Immature natural killer cell (primary cell): ENCODE results near the gene GPR139. TPM values are rescaled to one million over a fixed set of nuclear protein-coding genes. Genes with fewer than 3 reads are reported as not detected.

Experiments
- DNase-seq, 3 donors: peaks; one replicate each; pipeline ENCODE4 v3.0.0; 2022; ENCODE audit warnings: mixed read lengths in 1 of 3
- H3K27ac Mint-ChIP-seq, 6 donors: one replicate each; pipeline ENCODE4 v1.8.0; 2020; ENCODE audit warnings: mixed read lengths in 6 of 6, mild to moderate bottlenecking in 5 of 6, inconsistent platforms in 4 of 6, moderate library complexity in 3 of 6
- H3K27me3 Mint-ChIP-seq, 3 donors: one replicate each; pipeline ENCODE4 v1.8.0; 2020 to 2021; ENCODE audit warnings: low read depth in 3 of 3, mild to moderate bottlenecking in 3 of 3, mixed read lengths in 3 of 3, moderate library complexity in 3 of 3, inconsistent platforms in 1 of 3
- H3K36me3 Mint-ChIP-seq, 3 donors: one replicate each; pipeline ENCODE4 v1.8.0; 2020; ENCODE audit warnings: mixed read lengths in 3 of 3, inconsistent platforms in 2 of 3, mild to moderate bottlenecking in 2 of 3
- H3K4me1 Mint-ChIP-seq, 2 donors: one replicate each; pipeline ENCODE4 v1.8.0; 2020; ENCODE audit warnings: inconsistent platforms in 2 of 2, mild to moderate bottlenecking in 2 of 2, mixed read lengths in 2 of 2, moderate library complexity in 1 of 2
- H3K4me3 Mint-ChIP-seq, 5 donors: one replicate each; pipeline ENCODE4 v1.8.0; 2020; ENCODE audit warnings: mild to moderate bottlenecking in 5 of 5, mixed read lengths in 5 of 5, inconsistent platforms in 3 of 5, moderate library complexity in 3 of 5
- H3K9me3 Mint-ChIP-seq, 6 donors: one replicate each; pipeline ENCODE4 v1.8.0; 2020; ENCODE audit warnings: mild to moderate bottlenecking in 6 of 6, mixed read lengths in 6 of 6, inconsistent platforms in 4 of 6, moderate library complexity in 3 of 6
- polyA plus RNA-seq, 3 donors: library from polyadenylated mRNA; unstranded; fragments of 300-500 nt; fragmentation: Illumina TruSeq; gene quantifications; one replicate each; pipeline ENCODE4 v1.2.3, GENCODE V29; 2021

GPR139 gene
- polyA plus RNA-seq, 3 donors from 2014 or later = not detected

GRCh38 chr16:20075243-20075642 lies 1.6 kb upstream of the GPR139 start:
- Mint-ChIP-seq H3K27ac (no peak overlapping the region), H3K9me3 (peaks cover 0 to 2% (median 0%) of the 10 kb centered on the region in 6 donors)
- DNase-seq = no peak

GRCh38 chr16:20074099-20074991 lies 655 bp upstream of the GPR139 start:
- Mint-ChIP-seq H3K36me3 (no peaks in the 10 kb centered on the region), H3K27me3 (peaks cover 6 to 8% (median 7%) of the 10 kb centered on the region in 3 donors)
- DNase-seq = no peak

More at GRCh38 chr16:20075243-20075642, 1.6 kb upstream of the GPR139 start:
- Mint-ChIP-seq H3K36me3 (no peaks in the 10 kb centered on the region), H3K4me3 (no peak overlapping the region), H3K27me3 (peaks cover 5 to 9% (median 6%) of the 10 kb centered on the region in 3 donors), H3K4me1 (no peaks in the 10 kb centered on the region)

DNA sequence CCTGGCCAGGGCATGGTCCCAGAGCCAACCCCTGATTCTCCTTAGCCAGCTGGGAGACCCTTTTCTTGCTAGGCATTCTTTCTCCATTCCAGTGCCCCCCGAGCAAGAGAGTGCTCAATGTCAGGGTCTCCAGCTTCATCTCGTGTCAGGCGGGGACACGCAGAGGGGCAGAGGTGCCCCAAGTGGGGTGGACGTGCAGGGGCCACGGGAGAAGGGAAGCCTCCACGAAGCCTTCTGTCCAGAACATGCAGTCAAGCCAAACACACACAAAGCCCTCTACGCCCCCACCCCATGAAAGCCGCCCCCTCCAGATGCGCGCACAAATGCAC lies 852 bp downstream of the GPR139 start:
- Mint-ChIP-seq H3K36me3 (no peaks in the 10 kb centered on the region), H3K4me3 (no peak overlapping the region), H3K27ac (no peak overlapping the region), H3K4me1 (no peaks in the 10 kb centered on the region), H3K9me3 (peaks cover 0 to 2% (median 1%) of the 10 kb centered on the region in 6 donors), H3K27me3 (peaks cover 5 to 6% (median 5%) of the 10 kb centered on the region in 3 donors)
- DNase-seq = no peak

More at GRCh38 chr16:20074099-20074991, 655 bp upstream of the GPR139 start:
- no peaks in the 10 kb centered on the region for H3K4me1 Mint-ChIP-seq
- H3K4me3 Mint-ChIP-seq = no peak overlapping the region
- H3K27ac Mint-ChIP-seq = no peak overlapping the region
- peaks cover 0 to 2% (median 0%) of the 10 kb centered on the region in 6 donors for H3K9me3 Mint-ChIP-seq

GRCh38 chr16:20072146-20072873 lies 1.4 kb downstream of the GPR139 start:
- Mint-ChIP-seq H3K36me3 (no peaks in the 10 kb centered on the region), H3K4me3 (no peak overlapping the region), H3K27me3 (peaks cover 5 to 8% (median 5%) of the 10 kb centered on the region in 3 donors), H3K27ac (no peak overlapping the region), H3K9me3 (peaks cover 0 to 5% (median 2%) of the 10 kb centered on the region in 6 donors), H3K4me1 (no peaks in the 10 kb centered on the region)
- DNase-seq = no peak

GRCh38 chr16:20064931-20065330 lies 8.8 kb downstream of the GPR139 start:
- H3K9me3 Mint-ChIP-seq = peaks cover 0 to 7% (median 2%) of the 10 kb centered on the region in 6 donors
- DNase-seq = no peak
- no peaks in the 10 kb centered on the region for H3K4me1 Mint-ChIP-seq
- no peaks in the 10 kb centered on the region for H3K36me3 Mint-ChIP-seq
- no peak overlapping the region for H3K4me3 Mint-ChIP-seq
- H3K27ac Mint-ChIP-seq = no peak overlapping the region
- peaks cover 1 to 5% (median 2%) of the 10 kb centered on the region in 3 donors for H3K27me3 Mint-ChIP-seq

DNA sequence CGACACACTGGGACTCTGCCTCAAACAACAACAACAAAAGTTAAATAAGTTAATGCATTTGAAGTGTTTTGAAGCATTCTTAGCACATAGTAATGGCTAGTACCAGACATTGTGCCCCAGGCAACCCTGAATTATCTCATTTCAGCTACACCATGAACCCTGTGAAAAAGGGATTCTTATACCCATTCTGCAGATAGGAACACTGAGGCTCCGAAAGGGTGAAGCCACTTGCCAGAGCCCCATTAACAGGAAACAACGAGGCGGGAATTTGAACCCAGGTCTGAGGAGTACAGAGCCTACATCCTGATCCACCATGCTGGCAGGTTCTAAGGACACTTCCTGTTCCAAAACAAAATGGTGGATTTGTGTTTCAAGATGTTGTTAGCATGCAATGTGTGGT lies 9.2 kb downstream of the GPR139 start:
- Mint-ChIP-seq H3K4me1 (no peaks in the 10 kb centered on the region), H3K27ac (no peak overlapping the region), H3K27me3 (peaks cover 1 to 4% (median 2%) of the 10 kb centered on the region in 3 donors), H3K9me3 (peaks cover 0 to 7% (median 2%) of the 10 kb centered on the region in 6 donors), H3K4me3 (no peak overlapping the region), H3K36me3 (no peaks in the 10 kb centered on the region)
- DNase-seq = no peak

DNA sequence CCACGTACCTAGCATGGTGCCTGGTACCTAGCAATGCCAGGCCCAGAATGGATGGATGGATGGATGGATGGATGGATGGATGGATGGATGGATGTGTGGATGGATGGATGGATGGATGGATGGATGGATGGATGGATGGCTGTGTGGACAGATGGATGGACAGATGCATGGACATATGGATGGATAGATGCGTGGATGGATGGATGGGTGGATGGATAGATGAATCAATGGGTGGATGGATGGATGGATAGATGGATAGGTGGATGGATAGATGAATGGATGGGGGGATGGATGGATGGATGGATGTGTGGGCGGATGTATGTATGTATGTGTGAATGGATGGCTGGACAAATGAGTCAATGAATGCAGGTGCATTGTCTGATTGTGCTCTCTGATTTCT lies 12.6 kb downstream of the GPR139 start:
- H3K4me3 Mint-ChIP-seq = no peak overlapping the region
- no peak for DNase-seq

DNA sequence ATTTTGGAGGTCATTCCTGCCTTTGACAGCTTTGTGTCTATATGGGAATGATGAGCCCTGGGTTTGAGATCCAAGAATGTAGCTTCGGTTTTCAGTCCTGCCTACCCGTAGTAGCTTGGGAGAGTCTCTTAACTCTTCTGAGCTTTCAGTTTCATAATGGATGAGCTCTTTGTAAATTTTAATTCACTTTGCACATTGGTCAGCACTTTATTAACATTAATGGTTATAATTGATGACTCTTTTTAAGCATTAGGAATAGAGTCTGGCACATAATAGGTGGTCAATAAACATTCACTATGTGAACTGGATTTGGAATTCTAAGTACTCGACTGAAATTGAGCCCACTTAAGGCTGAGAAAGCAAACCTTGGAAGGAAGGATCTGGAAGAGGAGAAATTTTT lies 17.3 kb downstream of the GPR139 start:
- Mint-ChIP-seq H3K27ac (no peak overlapping the region), H3K36me3 (no peaks in the 10 kb centered on the region), H3K4me1 (no peaks in the 10 kb centered on the region), H3K27me3 (peaks cover 1 to 5% (median 3%) of the 10 kb centered on the region in 3 donors), H3K9me3 (peaks cover 0 to 2% (median 0%) of the 10 kb centered on the region in 6 donors), H3K4me3 (no peak overlapping the region)
- DNase-seq = no peak

More for the DNA sequence above, 12.6 kb downstream of the GPR139 start:
- Mint-ChIP-seq H3K9me3 (peaks cover 0 to 2% (median 0%) of the 10 kb centered on the region in 6 donors), H3K27me3 (peaks cover 1 to 4% (median 3%) of the 10 kb centered on the region in 3 donors), H3K27ac (no peak overlapping the region), H3K4me1 (no peaks in the 10 kb centered on the region), H3K36me3 (no peaks in the 10 kb centered on the region)

GRCh38 chr16:20053336-20053735 lies 20.4 kb downstream of the GPR139 start:
- Mint-ChIP-seq H3K4me3 (no peak overlapping the region), H3K27ac (no peak overlapping the region), H3K9me3 (peaks cover 0 to 2% (median 0%) of the 10 kb centered on the region in 6 donors), H3K27me3 (peaks cover 0 to 5% (median 3%) of the 10 kb centered on the region in 3 donors), H3K36me3 (no peaks in the 10 kb centered on the region), H3K4me1 (no peaks in the 10 kb centered on the region)
- DNase-seq = no peak

GRCh38 chr16:20051611-20052010 lies 22.1 kb downstream of the GPR139 start:
- Mint-ChIP-seq H3K4me1 (no peaks in the 10 kb centered on the region), H3K36me3 (no peaks in the 10 kb centered on the region), H3K9me3 (no peaks in the 10 kb centered on the region), H3K27me3 (peaks cover 0 to 3% (median 3%) of the 10 kb centered on the region in 3 donors), H3K4me3 (no peak overlapping the region), H3K27ac (no peak overlapping the region)
- DNase-seq = no peak

DNA sequence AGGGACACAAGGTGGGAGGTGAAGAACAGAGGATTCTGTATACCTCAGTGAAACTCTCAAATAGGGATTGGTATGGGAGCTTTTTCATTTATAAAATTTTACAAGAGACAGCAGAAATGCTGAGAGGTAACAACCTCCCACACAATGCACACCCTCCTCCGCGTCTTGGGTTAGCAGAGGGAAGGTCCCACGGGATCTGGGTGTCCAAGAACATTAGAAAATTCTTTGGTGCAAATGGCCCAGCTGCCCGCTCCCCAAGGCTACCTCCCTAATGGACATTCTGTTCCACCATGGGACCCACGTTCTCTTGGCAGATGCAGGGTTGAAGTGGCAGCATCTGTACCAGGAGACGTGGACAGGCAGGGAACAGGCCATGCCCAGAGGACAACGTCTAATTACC lies 22.5 kb downstream of the GPR139 start:
- Mint-ChIP-seq H3K4me3 (no peak overlapping the region), H3K27ac (no peak overlapping the region), H3K4me1 (no peaks in the 10 kb centered on the region), H3K9me3 (no peaks in the 10 kb centered on the region), H3K27me3 (peaks cover 0 to 3% (median 3%) of the 10 kb centered on the region in 3 donors), H3K36me3 (no peaks in the 10 kb centered on the region)
- DNase-seq = no peak

DNA sequence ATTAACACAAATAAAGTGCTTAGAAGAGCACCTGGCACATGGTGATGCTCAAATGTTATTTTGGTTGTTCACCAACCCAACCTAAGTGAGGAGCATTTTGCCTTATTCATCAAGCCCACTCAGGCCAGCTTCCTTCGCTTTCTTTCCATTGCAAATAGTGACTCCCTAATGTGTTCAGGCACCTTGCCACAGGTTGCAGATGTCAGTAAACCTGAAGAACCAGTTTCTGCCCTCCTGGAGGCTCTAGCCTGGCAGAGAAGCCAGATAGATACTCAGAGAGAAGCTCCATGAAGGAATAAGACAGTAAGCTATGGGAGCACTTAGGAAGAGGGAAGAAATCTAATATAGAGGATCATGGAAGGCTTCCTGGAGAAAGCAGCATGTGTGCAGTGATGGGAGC lies 23.9 kb downstream of the GPR139 start:
- no peaks in the 10 kb centered on the region for H3K9me3 Mint-ChIP-seq
- no peaks in the 10 kb centered on the region for H3K36me3 Mint-ChIP-seq
- H3K27me3 Mint-ChIP-seq = peaks cover 0 to 3% (median 3%) of the 10 kb centered on the region in 3 donors
- no peaks in the 10 kb centered on the region for H3K4me1 Mint-ChIP-seq
- no peak for DNase-seq
- no peak overlapping the region for H3K27ac Mint-ChIP-seq
- H3K4me3 Mint-ChIP-seq = no peak overlapping the region

GRCh38 chr16:20045886-20046285 lies 27.8 kb downstream of the GPR139 start:
- no peak overlapping the region for H3K4me3 Mint-ChIP-seq
- DNase-seq = no peak
- H3K9me3 Mint-ChIP-seq = no peaks in the 10 kb centered on the region
- no peak overlapping the region for H3K27ac Mint-ChIP-seq
- H3K27me3 Mint-ChIP-seq = peaks cover 0 to 6% (median 4%) of the 10 kb centered on the region in 3 donors
- no peaks in the 10 kb centered on the region for H3K4me1 Mint-ChIP-seq
- no peaks in the 10 kb centered on the region for H3K36me3 Mint-ChIP-seq

- no peaks in the 10 kb centered on the region for H3K9me3 Mint-ChIP-seq
- peaks cover 0 to 8% (median 8%) of the 10 kb centered on the region in 3 donors for H3K27me3 Mint-ChIP-seq
- DNase-seq = no peak
- H3K4me1 Mint-ChIP-seq = no peaks in the 10 kb centered on the region
- H3K36me3 Mint-ChIP-seq = no peaks in the 10 kb centered on the region
- H3K4me3 Mint-ChIP-seq = no peak overlapping the region
- H3K27ac Mint-ChIP-seq = no peak overlapping the region
These were observed 30.8 kb downstream of the GPR139 start for GRCh38 chr16:20042848-20043247.
